ENCODE results near the gene RALGPS2. TPM values are rescaled to one million over a fixed set of nuclear protein-coding genes. Genes with fewer than 3 reads are reported as not detected.
"Not testable (repeated sequence)": the region's sequence is repeated elsewhere in the genome, so short reads cannot be mapped to it uniquely, and the experiment has no call there.

Gene RALGPS2
- polyA plus RNA-seq, 3 donors, result 2.0 to 4.2 (median 2.3) TPM

- Histone ChIP-seq H3K27ac (ENCODE audit: low read depth in 1 of 2, low read length in 2 of 2) (no peak overlapping the region), H3K4me1 (ENCODE audit: control insufficient read depth in 1 of 2, insufficient read depth in 2 of 2, low read length in 2 of 2) (no peaks in the 10 kb centered on the region), H3K4me2 (replicated peaks; ENCODE audit: extremely low read depth, low read length, poor library complexity, severe bottlenecking) (no peak overlapping the region), H3K27me3 (ENCODE audit: control insufficient read depth in 2 of 2, insufficient read depth in 2 of 2, low read length in 2 of 2) (no peaks in the 10 kb centered on the region), H3K4me3 (replicated peaks in 1 of 3; ENCODE audit: low read depth in 2 of 3, low read length in 3 of 3) (no peak overlapping the region), H4K20me1 (ENCODE audit: insufficient read depth, low read length) (no peaks in the 10 kb centered on the region), H2AFZ (ENCODE audit: insufficient read depth, low read depth, low read length, poor library complexity, severe bottlenecking) (no peak overlapping the region), H3K79me2 (ENCODE audit: insufficient read depth, low read length) (no peaks in the 10 kb centered on the region), H3K36me3 (replicated peaks in 1 of 2; ENCODE audit: control insufficient read depth in 1 of 2, insufficient read depth in 2 of 2, low read length in 2 of 2) (no peaks in the 10 kb centered on the region), H3K9ac (ENCODE audit: insufficient read depth, low read length, poor library complexity, severe bottlenecking) (no peak overlapping the region), H3K9me3 (replicated peaks in 1 of 2; ENCODE audit: control insufficient read depth in 1 of 2, insufficient read depth in 1 of 2, low read length in 2 of 2) (no peaks in the 10 kb centered on the region)
- intact Hi-C loops (cut with micrococcal nuclease), result no loop called here
- WGBS (ENCODE audit: insufficient coverage), result 100% methylated on average over 1 of the region's 2 CpGs
- peaks cover 12 to 13% of the 10 kb centered on the region in 2 donors for H3K36me3 Mint-ChIP-seq
- H3K4me3 Mint-ChIP-seq, result no peak overlapping the region
- TF ChIP-seq, protein P1, sequence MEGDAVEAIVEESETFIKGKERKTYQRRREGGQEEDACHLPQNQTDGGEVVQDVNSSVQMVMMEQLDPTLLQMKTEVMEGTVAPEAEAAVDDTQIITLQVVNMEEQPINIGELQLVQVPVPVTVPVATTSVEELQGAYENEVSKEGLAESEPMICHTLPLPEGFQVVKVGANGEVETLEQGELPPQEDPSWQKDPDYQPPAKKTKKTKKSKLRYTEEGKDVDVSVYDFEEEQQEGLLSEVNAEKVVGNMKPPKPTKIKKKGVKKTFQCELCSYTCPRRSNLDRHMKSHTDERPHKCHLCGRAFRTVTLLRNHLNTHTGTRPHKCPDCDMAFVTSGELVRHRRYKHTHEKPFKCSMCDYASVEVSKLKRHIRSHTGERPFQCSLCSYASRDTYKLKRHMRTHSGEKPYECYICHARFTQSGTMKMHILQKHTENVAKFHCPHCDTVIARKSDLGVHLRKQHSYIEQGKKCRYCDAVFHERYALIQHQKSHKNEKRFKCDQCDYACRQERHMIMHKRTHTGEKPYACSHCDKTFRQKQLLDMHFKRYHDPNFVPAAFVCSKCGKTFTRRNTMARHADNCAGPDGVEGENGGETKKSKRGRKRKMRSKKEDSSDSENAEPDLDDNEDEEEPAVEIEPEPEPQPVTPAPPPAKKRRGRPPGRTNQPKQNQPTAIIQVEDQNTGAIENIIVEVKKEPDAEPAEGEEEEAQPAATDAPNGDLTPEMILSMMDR (IDR thresholded peaks at IDR 0.05), result no peak
- no peak for DNase-seq
- H3K27me3 Mint-ChIP-seq (ENCODE audit: low read depth in 3 of 3), result peaks cover 0 to 2% (median 0%) of the 10 kb centered on the region in 3 donors
- no peak overlapping the region for H3K27ac Mint-ChIP-seq
- peaks cover 3% of the 10 kb centered on the region for H3K4me1 Mint-ChIP-seq
- H3K9me3 Mint-ChIP-seq, result peaks cover 0 to 5% (median 0%) of the 10 kb centered on the region in 7 donors
These were observed 21.3 kb downstream of the RALGPS2 start for GRCh38 chr1:178746345-178746744.

- H3K79me2 ChIP-seq (ENCODE audit: insufficient read depth, low read length); H3K36me3 ChIP-seq (replicated peaks in 1 of 2; ENCODE audit: control insufficient read depth in 1 of 2, insufficient read depth in 2 of 2, low read length in 2 of 2); H4K20me1 ChIP-seq (ENCODE audit: insufficient read depth, low read length); H3K4me2 ChIP-seq (replicated peaks; ENCODE audit: extremely low read depth, low read length, poor library complexity, severe bottlenecking); intact Hi-C loops (cut with micrococcal nuclease); H3K9ac ChIP-seq (ENCODE audit: insufficient read depth, low read length, poor library complexity, severe bottlenecking); H3K4me3 Mint-ChIP-seq; H3K27ac ChIP-seq (ENCODE audit: low read depth in 1 of 2, low read length in 2 of 2); DNase-seq; H3K27me3 Mint-ChIP-seq (ENCODE audit: low read depth in 3 of 3); H3K4me3 ChIP-seq (replicated peaks in 1 of 3; ENCODE audit: low read depth in 2 of 3, low read length in 3 of 3); H3K27me3 ChIP-seq (ENCODE audit: control insufficient read depth in 2 of 2, insufficient read depth in 2 of 2, low read length in 2 of 2); H3K9me3 ChIP-seq (replicated peaks in 1 of 2; ENCODE audit: control insufficient read depth in 1 of 2, insufficient read depth in 1 of 2, low read length in 2 of 2); H3K36me3 Mint-ChIP-seq; H3K27ac Mint-ChIP-seq; H3K9me3 Mint-ChIP-seq; H3K4me1 ChIP-seq (ENCODE audit: control insufficient read depth in 1 of 2, insufficient read depth in 2 of 2, low read length in 2 of 2); H3K4me1 Mint-ChIP-seq; H2AFZ ChIP-seq (ENCODE audit: insufficient read depth, low read depth, low read length, poor library complexity, severe bottlenecking): not testable (repeated sequence)
- 100% methylated on average over 1 of the region's 3 CpGs for WGBS (ENCODE audit: insufficient coverage)
These were observed 22.3 kb downstream of the RALGPS2 start for GRCh38 chr1:178747361-178747760.
